ENCODE results near the gene UROD. TPM values are rescaled to one million over a fixed set of nuclear protein-coding genes. Genes with fewer than 3 reads are reported as not detected.
"Not testable (repeated sequence)": the region's sequence is repeated elsewhere in the genome, so short reads cannot be mapped to it uniquely, and the experiment has no call there.

The UROD gene
- total RNA-seq, 5 donors from 2014 or later (not counting 1 experiment from before 2014, with no cell fraction given) = 52.0 to 58.6 (median 57.3) TPM

GRCh38 chr1:45062463-45062862, 50.4 kb downstream of the UROD start:
- POLR2A ChIA-PET; H3K36me3 Mint-ChIP-seq; H3K27ac ChIP-seq (ENCODE audit: low read length); H3K4me1 ChIP-seq (ENCODE audit: control insufficient read depth in 1 of 2, extremely low read depth in 1 of 2, insufficient read depth in 2 of 2, low read length in 2 of 2); H3K4me3 ChIP-seq (ENCODE audit: control insufficient read depth in 1 of 2, extremely low read depth in 1 of 2, low read length in 1 of 2); CTCF ChIA-PET; H3K27ac Mint-ChIP-seq; H3K4me3 Mint-ChIP-seq; H3K9me3 Mint-ChIP-seq; H3K36me3 ChIP-seq (ENCODE audit: control insufficient read depth in 2 of 2, extremely low read depth in 1 of 2, insufficient read depth in 1 of 2, low read length in 1 of 2); H3K27me3 Mint-ChIP-seq; ATAC-seq (replicated peaks in 1 of 4); H3K4me1 Mint-ChIP-seq; H3K27me3 ChIP-seq (replicated peaks in 1 of 2; ENCODE audit: control insufficient read depth in 2 of 2, extremely low read depth in 1 of 2, insufficient read depth in 2 of 2, low read length in 1 of 2); H3K9me3 ChIP-seq; DNase-seq: not testable (repeated sequence)
- WGBS (ENCODE audit: insufficient coverage) = no CpG with 5 or more reads among the region's 4 CpGs

DNA sequence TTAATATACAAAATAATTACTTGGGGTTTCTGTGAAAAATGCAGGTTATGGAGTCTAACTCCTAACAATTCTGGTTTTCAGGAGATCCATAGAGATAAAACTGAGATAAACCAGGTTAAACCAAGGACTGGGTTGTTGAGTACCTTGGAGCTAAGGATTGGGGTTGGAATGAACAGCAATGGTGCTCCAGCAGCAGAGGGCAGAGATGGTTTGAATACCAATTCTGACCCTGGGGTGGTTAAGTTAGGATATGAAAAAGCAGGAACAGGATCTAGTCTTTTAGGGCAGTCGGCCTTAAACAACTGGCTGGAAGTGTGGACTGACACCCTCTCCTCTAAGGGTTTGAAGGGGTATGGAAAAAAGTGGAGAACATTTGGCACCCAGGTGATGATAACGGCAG, 53.0 kb downstream of the UROD start:
- 100% methylated on average over 1 of the region's 2 CpGs for WGBS (ENCODE audit: insufficient coverage)
- ChIA-PET CTCF (interaction anchor here in 1 of 2 donors (0.6 kb wide), 1 partner anchor 368 kb away, joined by 3 read pairs; no protein-coding TSS in a partner anchor), POLR2A (no interaction called here)
- H3K4me3 Mint-ChIP-seq = no peak overlapping the region
- no peaks in the 10 kb centered on the region for H3K4me1 ChIP-seq (ENCODE audit: control insufficient read depth in 1 of 2, extremely low read depth in 1 of 2, insufficient read depth in 2 of 2, low read length in 2 of 2)
- no peaks in the 10 kb centered on the region for H3K27me3 Mint-ChIP-seq
- H3K27me3 ChIP-seq (replicated peaks in 1 of 2; ENCODE audit: control insufficient read depth in 2 of 2, extremely low read depth in 1 of 2, insufficient read depth in 2 of 2, low read length in 1 of 2) = no peaks in the 10 kb centered on the region
- H3K36me3 Mint-ChIP-seq = no peaks in the 10 kb centered on the region
- no peaks in the 10 kb centered on the region for H3K9me3 ChIP-seq
- no peak for DNase-seq
- no peak overlapping the region for H3K4me3 ChIP-seq (ENCODE audit: control insufficient read depth in 1 of 2, extremely low read depth in 1 of 2, low read length in 1 of 2)
- H3K27ac Mint-ChIP-seq = no peak overlapping the region
- no peaks in the 10 kb centered on the region for H3K4me1 Mint-ChIP-seq
- no peaks in the 10 kb centered on the region for H3K36me3 ChIP-seq (ENCODE audit: control insufficient read depth in 2 of 2, extremely low read depth in 1 of 2, insufficient read depth in 1 of 2, low read length in 1 of 2)
- H3K9me3 Mint-ChIP-seq = no peaks in the 10 kb centered on the region
- ATAC-seq (replicated peaks in 1 of 4) = no peak
- H3K27ac ChIP-seq (ENCODE audit: low read length) = no peak overlapping the region

Other genes starting within 250 kb of the UROD start
- gene RPS8, start 236.7 kb upstream of the UROD start, total RNA-seq = 1,000 to 10,000 TPM; 2,713 to 2,895 (median 2,873) TPM
- gene BEST4, start 224.1 kb upstream of the UROD start, total RNA-seq = 1 to 10 TPM in 4 of 5 donors, under 1 TPM in 1; 0.75 to 2.4 (median 1.6) TPM
- 100 to 1,000 TPM; 124 to 453 (median 136) TPM for gene PLK3, start 211.9 kb upstream of the UROD start, total RNA-seq
- 1 to 10 TPM in 2 of 5 donors, under 1 TPM in 2, not detected in 1; 0.36 to 4.3 (median 2.3) TPM for gene DYNLT4, start 204.9 kb upstream of the UROD start, total RNA-seq
- gene BTBD19, start 203.7 kb upstream of the UROD start, total RNA-seq = 10 to 100 TPM; 10.1 to 56.7 (median 11.5) TPM
- gene PTCH2, start 169.0 kb upstream of the UROD start, total RNA-seq = 1 to 10 TPM in 4 of 5 donors, under 1 TPM in 1; 0.89 to 2.3 (median 1.3) TPM
- 10 to 100 TPM; 14.6 to 18.3 (median 15.5) TPM for gene EIF2B3, start 25.7 kb upstream of the UROD start, total RNA-seq
- gene HECTD3, start 930 bp upstream of the UROD start, total RNA-seq = 10 to 100 TPM; 41.5 to 59.8 (median 55.4) TPM
- gene ZSWIM5, start 194.4 kb downstream of the UROD start, total RNA-seq = 1 to 10 TPM; 1.6 to 4.0 (median 2.0) TPM